Tibial nerve (tissue), 3 donors: ENCODE results near the gene RAB5IF.

Experiments
- CTCF ChIP-seq, 5 experiments: fragments of 200-600 bp in 3 of 5; fragments of 450-650 bp in 2 of 5; sonication (generic) in 3 of 5; IDR thresholded peaks; one replicate each; pipeline ENCODE4 v1.5.1; 2016 to 2019; ENCODE audit warnings: antibody characterized with exemption in 5 of 5, mild to moderate bottlenecking in 3 of 5, moderate library complexity in 2 of 5
- POLR2A ChIP-seq, 2 donors: fragments of 450-650 bp; IDR thresholded peaks; one replicate each; pipeline ENCODE4 v1.6.1; 2017; ENCODE audit warnings: antibody characterized with exemption in 2 of 2, mild to moderate bottlenecking in 2 of 2, moderate library complexity in 2 of 2

GRCh38 chr20:36644706-36645095 is 39.1 kb downstream of the RAB5IF start:
- TF ChIP-seq POLR2A (IDR thresholded peaks at IDR 0.05) (no peak), CTCF (IDR thresholded peaks at IDR 0.05) (no peak)
